Renal cortex interstitium (tissue), 11 donors: ENCODE measurements around the gene KRTAP5-2. TPM values are rescaled to one million over a fixed set of nuclear protein-coding genes. Genes with fewer than 3 reads are reported as not detected.
"Not testable (repeated sequence)": the region's sequence is repeated elsewhere in the genome, so short reads cannot be mapped to it uniquely, and the experiment has no call there.

Experiments
- DNase-seq, 11 donors: peaks; one replicate each; pipeline ENCODE4 v3.0.0-alpha.2; 2013; ENCODE audit warnings: low read depth in 9 of 11, low spot score in 4 of 11; ENCODE audit errors: extremely low read depth in 1 of 11
- polyA plus RNA-seq, 3 donors: library from polyadenylated mRNA; unstranded; fragments of 120-200 nt; gene quantifications; one replicate each; pipeline ENCODE4 v1.2.1, GENCODE V29; 2013; ENCODE audit not compliant: insufficient read length in 3 of 3

The KRTAP5-2 gene
- polyA plus RNA-seq, 3 donors = not detected

GRCh38 chr11:1629326-1630185 is 31.5 kb upstream of the KRTAP5-2 start, which contains the start of gene KRTAP5-5:
TSS of gene KRTAP5-5 (plus strand) at chr11:1629775. CDS start at chr11:1629841, 66 bp downstream.
- no peak for DNase-seq

GRCh38 chr11:1628506-1629325 is 30.6 kb upstream of the KRTAP5-2 start:
- DNase-seq = peak in 5 of 11 donors; percentile 29 to 46 (median 40)

- no peak for DNase-seq
These were observed 27.4 kb upstream of the KRTAP5-2 start for GRCh38 chr11:1625541-1625940.

- DNase-seq = no peak
These were observed 26.5 kb upstream of the KRTAP5-2 start for GRCh38 chr11:1624621-1625020.

DNA sequence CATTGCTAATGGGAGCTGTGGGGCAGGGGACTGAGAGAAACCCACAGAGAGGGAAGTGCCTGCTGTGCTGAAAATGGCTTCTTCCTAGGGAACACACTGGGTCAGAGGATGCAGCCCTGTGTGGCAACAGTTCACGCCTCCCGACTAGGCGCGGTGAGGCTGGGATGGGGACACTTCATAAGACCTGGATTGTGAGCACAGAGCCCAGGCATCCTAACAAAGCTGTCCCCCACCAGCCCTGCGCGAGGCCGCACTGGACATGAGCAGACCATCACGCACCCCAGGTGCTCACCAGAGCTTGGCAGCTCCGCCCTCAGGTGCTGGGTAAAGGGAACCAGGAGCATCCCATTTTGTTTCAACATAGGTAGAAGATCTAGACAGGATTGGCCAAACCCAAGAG is 25.6 kb upstream of the KRTAP5-2 start:
- DNase-seq = no peak

DNA sequence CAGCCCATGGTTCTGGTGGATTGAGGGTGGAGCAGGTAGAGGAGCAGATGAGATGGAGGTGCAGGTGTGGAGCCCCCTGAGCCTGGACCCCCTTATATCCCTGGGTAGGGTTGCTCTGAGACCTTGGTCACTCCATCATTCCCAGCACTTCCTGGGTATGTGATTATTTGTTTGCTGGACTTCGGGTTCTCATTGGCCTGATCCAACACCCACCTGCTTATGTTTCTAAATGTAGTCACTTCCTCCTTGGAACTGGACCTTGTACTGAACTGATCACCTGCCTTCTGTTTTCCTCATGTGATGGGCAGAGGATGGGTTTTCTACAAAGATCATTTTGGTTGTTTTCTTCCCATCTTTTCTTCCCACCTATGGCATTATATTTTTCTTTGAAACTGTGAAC is 24.0 kb upstream of the KRTAP5-2 start, which contains the start of gene KRTAP5-4:
Gene KRTAP5-4 (minus strand): TSS at position 53 of the 400 bp plus-strand sequence. CDS start 45 bp downstream, at position 8.
- DNase-seq = no peak

DNA sequence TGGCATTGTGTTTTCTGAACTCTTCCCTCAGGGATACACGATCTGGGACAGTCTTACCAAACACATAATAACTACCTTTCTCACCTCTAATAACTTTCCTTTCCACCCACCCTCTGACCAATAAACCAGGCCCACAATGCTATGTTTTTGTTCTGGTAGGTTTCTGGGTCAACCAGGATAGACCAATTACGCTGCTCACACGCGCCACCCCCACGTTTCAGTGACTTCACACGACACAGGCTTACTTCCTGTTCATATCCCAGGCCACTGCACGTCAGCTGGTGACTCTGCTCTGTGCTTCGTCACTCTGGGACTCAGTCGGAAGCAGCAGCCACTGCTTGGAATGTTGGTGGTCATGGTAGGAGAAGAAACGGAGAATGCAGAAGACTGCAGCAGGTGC is 21.4 kb upstream of the KRTAP5-2 start:
- no peak for DNase-seq

DNA sequence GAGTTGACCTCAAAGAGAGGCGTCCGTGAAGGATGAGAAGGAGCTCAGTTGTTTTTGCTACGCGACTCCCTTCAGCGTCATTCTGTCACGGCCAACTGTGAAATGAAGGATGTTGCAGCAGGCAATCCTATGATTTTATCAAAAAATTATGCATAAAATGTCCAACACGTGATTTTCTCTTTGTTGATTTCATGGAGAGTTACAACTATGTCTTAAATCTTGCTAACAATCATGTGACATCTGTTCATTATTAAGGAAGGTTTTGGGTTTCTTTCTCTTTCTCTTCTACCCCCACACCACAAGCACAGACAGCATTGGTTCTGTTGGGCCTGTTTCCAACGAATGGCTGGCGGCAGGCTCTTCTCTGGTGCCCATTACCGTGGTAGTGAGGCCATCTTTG is 20.1 kb upstream of the KRTAP5-2 start:
- no peak for DNase-seq

GRCh38 chr11:1608363-1608762 is 10.3 kb upstream of the KRTAP5-2 start, which contains the start of gene KRTAP5-3:
TSS of gene KRTAP5-3 (minus strand) at chr11:1608463. CDS start at chr11:1608385, 78 bp downstream.
- DNase-seq = no peak

GRCh38 chr11:1607901-1608300 is 9.8 kb upstream of the KRTAP5-2 start:
- not testable (repeated sequence) for DNase-seq

GRCh38 chr11:1607156-1607845 is 9.2 kb upstream of the KRTAP5-2 start:
- not testable (repeated sequence) for DNase-seq

GRCh38 chr11:1605923-1606322 is 7.8 kb upstream of the KRTAP5-2 start:
- DNase-seq = not testable (repeated sequence)

- no peak for DNase-seq
These were observed 6.6 kb upstream of the KRTAP5-2 start for GRCh38 chr11:1604711-1605110.

GRCh38 chr11:1604181-1604580 is 6.1 kb upstream of the KRTAP5-2 start:
- no peak for DNase-seq

- DNase-seq = no peak
These were observed 5.5 kb upstream of the KRTAP5-2 start for GRCh38 chr11:1603629-1604028.

DNA sequence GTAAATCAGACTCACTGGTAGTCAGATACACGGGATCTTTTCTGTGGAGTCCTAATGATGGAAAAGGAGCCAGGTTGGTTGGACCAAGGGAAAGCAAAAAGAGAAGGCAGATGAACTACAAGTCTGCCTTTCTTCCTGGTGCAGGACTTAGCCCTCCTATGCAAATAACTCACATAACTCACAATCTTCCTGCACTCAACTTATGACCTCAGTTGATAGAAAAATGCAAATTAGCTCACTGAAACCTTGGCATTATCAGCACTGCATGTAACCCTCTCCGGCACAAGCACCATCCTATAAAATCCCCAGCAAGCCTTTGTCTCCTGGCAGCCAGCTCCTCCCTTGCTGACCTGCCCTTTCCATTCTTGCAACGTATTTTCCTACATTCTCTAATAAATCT is 3.6 kb upstream of the KRTAP5-2 start:
- DNase-seq = not testable (repeated sequence)

- no peak for DNase-seq
These were observed 2.5 kb upstream of the KRTAP5-2 start for GRCh38 chr11:1600626-1601025.

GRCh38 chr11:1598816-1599215 is 722 bp upstream of the KRTAP5-2 start:
- DNase-seq = no peak

DNA sequence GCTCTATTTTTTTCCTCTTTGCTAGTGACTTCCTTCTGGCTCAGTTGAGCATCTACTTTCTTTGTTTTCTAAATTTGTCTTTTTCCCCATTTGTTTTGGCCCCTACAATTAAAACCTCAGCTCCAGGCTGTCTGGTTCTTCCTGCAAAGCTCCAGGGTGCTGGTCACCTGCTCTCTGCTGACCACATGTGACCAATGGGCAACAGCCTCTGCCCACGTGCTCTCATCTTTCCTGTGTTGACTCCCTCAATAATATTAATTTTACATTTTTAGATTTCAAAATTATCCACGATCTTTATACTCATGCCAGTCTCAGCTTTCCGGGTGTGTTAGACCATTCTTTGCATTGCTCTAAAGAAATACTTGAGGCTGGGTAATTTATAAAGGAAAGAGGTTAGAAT is 312 bp upstream of the KRTAP5-2 start:
- DNase-seq = not testable (repeated sequence)
